GM10266 (cell line): ENCODE measurements around the gene CNFN.

Experiments
- DNase-seq: peaks from one replicate; pipeline ENCODE4 v3.0.0; 2012; ENCODE audit errors: extremely low spot score
- TF ChIP-seq, protein P1 (sequence below): IDR thresholded peaks from 2 replicates; pipeline ENCODE4 v1.5.1; 2012; ENCODE audit warnings: mild to moderate bottlenecking, low read depth; ENCODE audit not compliant: control insufficient read depth, insufficient read depth; ENCODE audit errors: missing control alignments

The CNFN gene

DNA sequence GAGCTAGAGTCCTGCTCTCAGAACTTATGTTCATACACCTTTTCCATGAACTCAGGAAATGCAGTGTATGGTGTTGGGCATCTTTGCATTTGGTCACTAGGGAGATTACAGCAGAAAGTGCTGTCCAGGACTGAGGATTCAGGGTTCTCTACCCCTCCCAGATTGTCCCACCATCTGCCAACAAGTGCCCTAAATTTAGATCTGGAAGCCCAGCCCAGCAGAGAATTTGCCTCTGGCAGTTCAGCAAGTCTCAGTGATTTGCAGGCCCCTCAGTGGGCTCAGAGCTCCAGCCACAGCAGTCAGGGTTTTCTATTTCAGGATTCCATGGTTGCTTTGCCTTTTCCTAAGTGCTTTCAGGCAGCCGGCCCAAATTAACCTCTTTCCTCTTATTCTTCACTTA is 23.4 kb downstream of the CNFN start:
- TF ChIP-seq, protein P1, sequence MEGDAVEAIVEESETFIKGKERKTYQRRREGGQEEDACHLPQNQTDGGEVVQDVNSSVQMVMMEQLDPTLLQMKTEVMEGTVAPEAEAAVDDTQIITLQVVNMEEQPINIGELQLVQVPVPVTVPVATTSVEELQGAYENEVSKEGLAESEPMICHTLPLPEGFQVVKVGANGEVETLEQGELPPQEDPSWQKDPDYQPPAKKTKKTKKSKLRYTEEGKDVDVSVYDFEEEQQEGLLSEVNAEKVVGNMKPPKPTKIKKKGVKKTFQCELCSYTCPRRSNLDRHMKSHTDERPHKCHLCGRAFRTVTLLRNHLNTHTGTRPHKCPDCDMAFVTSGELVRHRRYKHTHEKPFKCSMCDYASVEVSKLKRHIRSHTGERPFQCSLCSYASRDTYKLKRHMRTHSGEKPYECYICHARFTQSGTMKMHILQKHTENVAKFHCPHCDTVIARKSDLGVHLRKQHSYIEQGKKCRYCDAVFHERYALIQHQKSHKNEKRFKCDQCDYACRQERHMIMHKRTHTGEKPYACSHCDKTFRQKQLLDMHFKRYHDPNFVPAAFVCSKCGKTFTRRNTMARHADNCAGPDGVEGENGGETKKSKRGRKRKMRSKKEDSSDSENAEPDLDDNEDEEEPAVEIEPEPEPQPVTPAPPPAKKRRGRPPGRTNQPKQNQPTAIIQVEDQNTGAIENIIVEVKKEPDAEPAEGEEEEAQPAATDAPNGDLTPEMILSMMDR, result no peak
- DNase-seq, result no peak

DNA sequence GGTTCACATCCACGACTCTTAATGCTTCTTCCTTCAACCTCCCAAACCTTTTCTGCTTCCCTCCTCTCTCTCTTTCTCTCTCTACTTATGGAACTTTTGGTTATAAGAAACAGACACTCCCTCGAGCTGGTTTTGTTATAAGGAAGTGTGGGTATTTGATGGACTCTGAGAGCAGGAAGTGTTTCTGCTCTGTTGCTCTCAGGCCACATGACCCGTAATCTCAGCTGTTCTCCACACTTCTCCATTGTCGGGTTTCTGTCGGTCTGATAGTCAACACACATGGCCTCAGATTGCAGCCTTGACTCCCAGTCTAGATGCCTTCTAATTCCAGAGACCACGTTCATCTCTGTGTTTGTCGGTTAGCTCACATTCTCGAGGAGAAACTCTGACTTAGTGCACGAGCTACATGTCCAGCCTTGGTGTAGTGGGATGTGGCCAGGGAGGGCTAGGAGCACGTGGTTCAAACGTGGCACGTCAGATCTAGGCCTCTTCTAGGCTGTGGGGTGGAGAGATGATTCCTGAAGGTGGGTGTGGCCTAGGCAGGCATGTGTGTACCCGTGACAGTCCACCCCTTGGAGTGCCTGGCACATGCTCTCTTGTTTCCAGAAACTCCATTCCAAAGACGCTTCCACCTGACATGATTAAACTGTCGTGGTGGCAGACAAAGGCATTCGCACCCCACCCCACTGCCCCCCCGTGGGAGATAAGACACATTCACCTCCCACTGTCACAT is 26.3 kb downstream of the CNFN start:
- peak; percentile 53 for DNase-seq
- TF ChIP-seq, protein P1, result no peak

DNA sequence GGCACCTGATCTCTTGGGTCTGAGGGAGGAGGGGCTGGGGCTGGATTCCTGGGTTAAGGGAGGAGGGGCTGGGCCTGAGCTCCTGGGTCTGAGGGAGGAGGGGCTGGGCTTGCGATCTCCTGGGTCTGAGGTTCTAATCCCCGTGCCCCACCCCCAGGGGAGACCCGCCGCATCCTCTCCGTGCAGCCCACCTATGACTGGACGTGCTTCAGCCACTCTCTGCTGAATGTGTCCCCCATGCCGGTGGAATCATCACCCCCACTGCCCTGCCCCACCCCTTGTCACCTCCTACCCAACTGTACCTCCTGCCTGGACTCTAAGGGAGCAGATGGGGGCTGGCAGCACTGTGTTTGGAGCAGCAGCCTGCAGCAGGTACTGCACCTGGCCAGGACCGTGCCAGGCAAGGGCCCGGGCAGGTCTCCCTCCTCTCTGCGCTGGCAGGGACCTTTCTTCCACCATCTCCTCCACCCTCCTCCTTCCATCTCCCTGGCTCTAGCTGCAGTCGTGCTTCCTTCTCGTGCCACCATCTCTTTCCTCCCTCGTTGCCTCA is 27.1 kb downstream of the CNFN start:
- TF ChIP-seq, protein P1, result no peak
- no peak for DNase-seq

DNA sequence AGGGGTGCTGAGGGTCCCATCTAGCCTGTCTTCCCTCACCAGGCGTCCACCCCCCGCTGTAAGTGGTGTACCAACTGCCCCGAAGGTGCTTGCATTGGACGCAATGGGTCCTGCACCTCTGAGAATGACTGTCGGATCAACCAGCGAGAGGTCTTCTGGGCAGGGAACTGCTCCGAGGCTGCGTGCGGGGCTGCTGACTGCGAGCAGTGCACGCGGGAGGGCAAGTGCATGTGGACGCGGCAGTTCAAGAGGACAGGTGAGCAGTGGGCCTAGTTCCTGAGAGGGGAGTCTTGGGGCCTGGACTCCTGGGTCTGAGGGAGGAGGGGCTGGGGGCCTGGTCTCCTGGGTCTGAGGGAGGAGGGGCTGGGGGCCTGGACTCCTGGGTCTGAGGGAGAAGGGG is 27.8 kb downstream of the CNFN start:
- TF ChIP-seq, protein P1, result no peak
- no peak for DNase-seq

DNA sequence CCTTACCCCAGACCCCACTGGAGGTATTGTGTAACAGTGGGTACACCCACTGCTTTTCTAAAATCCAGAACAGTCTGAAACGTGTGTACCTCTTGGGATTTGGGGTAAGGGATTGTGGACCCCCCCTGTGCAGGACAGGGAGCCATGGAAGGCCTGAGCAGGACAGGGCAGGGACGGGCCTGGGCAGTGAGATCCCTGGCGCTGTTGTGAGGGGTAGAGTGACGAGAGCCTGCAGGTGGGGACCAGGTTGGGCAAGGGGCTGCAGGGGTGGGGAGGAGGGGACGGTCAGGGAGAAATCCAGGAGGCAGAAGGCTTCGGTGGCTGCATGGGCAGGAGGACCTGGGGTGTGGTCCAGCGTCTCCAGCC is 28.6 kb downstream of the CNFN start:
- TF ChIP-seq, protein P1, result no peak
- DNase-seq, result no peak

DNA sequence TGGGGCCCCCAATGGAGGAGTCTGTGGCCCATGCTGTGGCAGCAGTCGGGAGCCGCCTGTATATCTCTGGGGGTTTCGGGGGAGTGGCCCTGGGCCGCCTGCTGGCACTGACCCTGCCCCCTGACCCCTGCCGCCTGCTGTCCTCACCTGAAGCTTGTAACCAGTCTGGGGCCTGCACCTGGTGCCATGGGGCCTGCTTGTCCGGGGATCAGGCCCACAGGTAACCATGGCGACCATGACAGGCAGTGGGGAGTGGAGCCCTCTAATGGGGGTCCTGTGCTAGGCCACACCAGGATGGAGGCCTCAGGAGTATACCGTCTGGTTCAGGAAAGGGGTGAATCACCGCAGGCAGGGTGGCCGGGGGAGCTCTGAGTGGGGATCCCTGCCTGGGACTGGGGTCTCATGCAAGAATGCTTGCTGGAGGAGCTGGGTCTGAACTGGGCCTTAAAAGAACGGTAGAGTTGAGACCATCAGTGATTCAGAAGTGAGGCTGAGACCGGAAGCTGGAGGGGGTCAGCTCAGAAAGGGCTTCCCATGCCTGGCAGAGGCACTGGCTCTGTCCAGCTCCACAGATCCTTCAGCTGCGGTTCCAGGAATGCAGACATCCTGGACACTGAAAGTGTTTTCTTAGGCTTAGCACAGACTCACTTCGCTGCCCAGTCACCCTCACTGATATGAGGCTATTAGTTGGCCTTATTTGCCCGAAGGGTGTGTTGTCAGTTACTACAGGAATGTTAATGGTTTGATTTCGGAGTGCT is 29.1 kb downstream of the CNFN start:
- TF ChIP-seq, protein P1, result no peak
- DNase-seq, result no peak

DNA sequence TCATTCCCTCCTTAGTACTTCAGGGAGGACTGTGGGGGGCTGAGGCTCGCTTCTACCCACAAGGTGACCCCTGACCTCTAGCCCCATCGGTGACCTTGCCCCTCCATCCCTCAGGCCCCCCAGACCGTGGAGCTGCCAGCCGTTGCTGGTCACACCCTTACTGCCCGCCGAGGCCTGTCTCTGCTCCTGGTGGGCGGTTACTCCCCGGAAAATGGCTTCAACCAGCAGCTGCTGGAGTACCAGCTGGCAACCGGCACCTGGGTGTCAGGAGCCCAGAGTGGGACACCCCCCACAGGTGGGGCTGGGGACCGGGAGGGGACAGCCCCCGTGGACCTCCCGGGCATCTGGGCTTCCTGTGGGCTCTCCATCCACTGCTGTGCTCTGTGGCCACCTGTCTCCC is 32.8 kb downstream of the CNFN start:
- no peak for DNase-seq
- TF ChIP-seq, protein P1, result no peak
